Liver (tissue), 9 donors: ENCODE measurements around the gene TRIM56. TPM values are rescaled to one million over a fixed set of nuclear protein-coding genes. Genes with fewer than 3 reads are reported as not detected.

Source experiments
- DNase-seq: peaks from one replicate; pipeline ENCODE4 v3.0.0-alpha.2; 2017; ENCODE audit warnings: low spot score
- H3K27ac ChIP-seq, 2 donors: one replicate each; pipeline ENCODE4 v1.7.0; 2013; ENCODE audit warnings: inconsistent platforms in 2 of 2, low read length in 2 of 2, control low read depth in 1 of 2, low read depth in 1 of 2, mild to moderate bottlenecking in 1 of 2
- H3K27me3 ChIP-seq, 4 donors: one replicate each; pipeline versions ENCODE4 v1.6.1 to v1.7.0; 2013; ENCODE audit warnings: low read length in 3 of 4, inconsistent platforms in 1 of 4, mild to moderate bottlenecking in 1 of 4, moderate library complexity in 1 of 4; ENCODE audit not compliant: control insufficient read depth in 4 of 4, insufficient read depth in 4 of 4
- H3K36me3 ChIP-seq, 4 donors: one replicate each; pipeline versions ENCODE4 v1.6.1 to v1.7.0; 2013; ENCODE audit warnings: low read length in 3 of 4, mild to moderate bottlenecking in 3 of 4, low read depth in 1 of 4, moderate library complexity in 1 of 4; ENCODE audit not compliant: control insufficient read depth in 4 of 4, insufficient read depth in 3 of 4
- H3K4me1 ChIP-seq, 4 donors: one replicate each; pipeline versions ENCODE4 v1.6.1 to v1.7.0; 2013; ENCODE audit warnings: low read length in 3 of 4, mild to moderate bottlenecking in 3 of 4, moderate library complexity in 1 of 4; ENCODE audit not compliant: control insufficient read depth in 4 of 4, insufficient read depth in 4 of 4
- H3K4me3 ChIP-seq, 3 donors: one replicate each; pipeline versions ENCODE4 v1.6.1 to v1.7.0; 2013; ENCODE audit warnings: low read length in 3 of 3, control low read depth in 1 of 3, low read depth in 1 of 3, mild to moderate bottlenecking in 1 of 3
- H3K9ac ChIP-seq, 2 donors: one replicate each; pipeline ENCODE4 v1.7.0; 2013; ENCODE audit warnings: low read length in 2 of 2, mild to moderate bottlenecking in 2 of 2, moderate library complexity in 2 of 2, control low read depth in 1 of 2, low read depth in 1 of 2
- H3K9me3 ChIP-seq, 4 donors: one replicate each; pipeline versions ENCODE4 v1.6.1 to v1.7.0; 2013; ENCODE audit warnings: low read length in 3 of 4; ENCODE audit not compliant: control insufficient read depth in 4 of 4
- ATF3 ChIP-seq: IDR thresholded peaks from 2 replicates; pipeline ENCODE4 v1.6.1; 2016; ENCODE audit warnings: antibody characterized with exemption
- CTCF ChIP-seq: fragments of 150-350 bp; IDR thresholded peaks from 2 replicates; pipeline ENCODE4 v1.5.1; 2017; ENCODE audit warnings: improper control_type of control experiment, low read depth, low read length; ENCODE audit not compliant: missing input control
- EGR1 ChIP-seq, 2 donors: IDR thresholded peaks; 2 replicates each; pipeline ENCODE4 v1.6.1; 2016 to 2018; ENCODE audit warnings: antibody characterized with exemption in 2 of 2, low read depth in 2 of 2
- FOXA1 ChIP-seq: IDR thresholded peaks from 2 replicates; pipeline ENCODE4 v1.6.1; 2016; ENCODE audit warnings: antibody characterized with exemption
- FOXA2 ChIP-seq: IDR thresholded peaks from 2 replicates; pipeline ENCODE4 v1.6.1; 2016; ENCODE audit warnings: antibody characterized with exemption
- GABPA ChIP-seq, 2 donors: IDR thresholded peaks in 1 of 2; conservative IDR thresholded peaks in 1 of 2; 2 replicates each; pipeline ENCODE4 v1.6.1; 2016; ENCODE audit warnings: antibody characterized with exemption in 2 of 2, mild to moderate bottlenecking in 1 of 2, moderate library complexity in 1 of 2
- HNF4A ChIP-seq, 2 donors: conservative IDR thresholded peaks; 2 replicates each; pipeline ENCODE4 v1.6.1; 2016; ENCODE audit warnings: antibody characterized with exemption in 2 of 2, mild to moderate bottlenecking in 2 of 2
- HNF4G ChIP-seq: IDR thresholded peaks from 2 replicates; pipeline ENCODE4 v1.6.1; 2016; ENCODE audit warnings: antibody characterized with exemption
- JUND ChIP-seq, 2 donors: IDR thresholded peaks; 2 replicates each; pipeline ENCODE4 v1.6.1; 2016; ENCODE audit warnings: antibody characterized with exemption in 2 of 2
- MAX ChIP-seq: IDR thresholded peaks from 2 replicates; pipeline ENCODE4 v1.6.1; 2016; ENCODE audit warnings: antibody characterized with exemption
- NR2F2 ChIP-seq: IDR thresholded peaks from 2 replicates; pipeline ENCODE4 v1.6.1; 2016; ENCODE audit warnings: antibody characterized with exemption
- RAD21 ChIP-seq, 2 donors: IDR thresholded peaks; 2 replicates each; pipeline ENCODE4 v1.6.1; 2016; ENCODE audit warnings: antibody characterized with exemption in 2 of 2, mild to moderate bottlenecking in 2 of 2
- REST ChIP-seq: IDR thresholded peaks from 2 replicates; pipeline ENCODE4 v1.6.1; 2016; ENCODE audit warnings: antibody characterized with exemption, mild to moderate bottlenecking
- RXRA ChIP-seq, 2 donors: IDR thresholded peaks; 2 replicates each; pipeline ENCODE4 v1.6.1; 2017 to 2018; ENCODE audit warnings: antibody characterized with exemption in 2 of 2, mild to moderate bottlenecking in 1 of 2
- SP1 ChIP-seq: IDR thresholded peaks from 2 replicates; pipeline ENCODE4 v1.6.1; 2018; ENCODE audit warnings: antibody characterized with exemption, mild to moderate bottlenecking
- TAF1 ChIP-seq: conservative IDR thresholded peaks from 2 replicates; pipeline ENCODE4 v1.6.1; 2016; ENCODE audit warnings: antibody characterized with exemption, mild to moderate bottlenecking
- YY1 ChIP-seq: IDR thresholded peaks from 2 replicates; pipeline ENCODE4 v1.6.1; 2016; ENCODE audit warnings: antibody characterized with exemption, mild to moderate bottlenecking
- ZBTB33 ChIP-seq: IDR thresholded peaks from 2 replicates; pipeline ENCODE4 v1.6.1; 2016; ENCODE audit warnings: antibody characterized with exemption
- WGBS: extraction: QIAGEN DNeasy Blood & Tissue Kit; methylation state at CpG from one replicate; pipeline ENCODE4 v1.1.7; 2013; 5-methylcytosine and 5-hydroxymethylcytosine counted together
- polyA plus RNA-seq, 2 donors: library from polyadenylated mRNA; stranded (reverse) in 1 of 2; unstranded in 1 of 2; fragments of 200-250 nt in 1 of 2; fragments of >200 nt in 1 of 2; fragmentation: Nextera tagmentation in 1 of 2; extraction: Ambion mirVana in 1 of 2; gene quantifications; one replicate each; pipeline versions ENCODE4 v1.2.1 to v1.2.3, GENCODE V29; 2013 to 2015
- total RNA-seq, 2 donors: library from RNA; depleted of rRNA; stranded (reverse); fragments of >200 nt; gene quantifications; one replicate each; pipeline ENCODE4 v1.2.3, GENCODE V29; 2014
- donor health status: healthy.
- donor health status: healthy.
- donor health status: healthy.
- donor health status: healthy.
- donor health status: healthy.

TRIM56 gene
- total and polyA plus RNA-seq, 4 donors, result 4.8 to 15.6 (median 7.6) TPM

- DNase-seq, result no peak
- no peak for TF ChIP-seq YY1
- TF ChIP-seq ATF3, result no peak
- TF ChIP-seq FOXA2, result no peak
- no peak for TF ChIP-seq JUND (IDR thresholded peaks at IDR 0.05)
- no peak for TF ChIP-seq HNF4G
- no peak for TF ChIP-seq FOXA1
- no peak for TF ChIP-seq REST
- TF ChIP-seq CTCF, result no peak
- no peak for TF ChIP-seq TAF1
- no peak for TF ChIP-seq EGR1 (IDR thresholded peaks at IDR 0.05; ENCODE audit: low read depth in 2 of 2)
- no peak for TF ChIP-seq ZBTB33
- TF ChIP-seq SP1, result no peak
- TF ChIP-seq RAD21 (IDR thresholded peaks at IDR 0.05), result no peak
- TF ChIP-seq HNF4A (conservative IDR thresholded peaks at IDR 0.05), result no peak
- no peak for TF ChIP-seq GABPA (IDR thresholded peaks at IDR 0.05 in 1 of 2, conservative IDR thresholded peaks at IDR 0.05 in 1 of 2)
- TF ChIP-seq NR2F2, result no peak
- TF ChIP-seq RXRA (IDR thresholded peaks at IDR 0.05), result no peak
- no peak for TF ChIP-seq MAX
Measured at GRCh38 chr7:101088069-101088425, 2.8 kb downstream of the TRIM56 start.

More at GRCh38 chr7:101088069-101088425, 2.8 kb downstream of the TRIM56 start:
- peaks cover 0 to 25% (median 7%) of the 10 kb centered on the region in 4 donors for H3K36me3 ChIP-seq
- no peak overlapping the region for H3K4me3 ChIP-seq
- H3K27ac ChIP-seq, result no peak overlapping the region
- no peaks in the 10 kb centered on the region for H3K27me3 ChIP-seq
- WGBS, result 96% methylated on average over 21 of the region's 21 CpGs
- peaks cover 10 to 31% (median 17%) of the 10 kb centered on the region in 4 donors for H3K4me1 ChIP-seq
- H3K9me3 ChIP-seq, result no peaks in the 10 kb centered on the region
- H3K9ac ChIP-seq, result no peak overlapping the region
